Measurements from ENCODE around the gene ZNF556.

Gene ZNF556

DNA sequence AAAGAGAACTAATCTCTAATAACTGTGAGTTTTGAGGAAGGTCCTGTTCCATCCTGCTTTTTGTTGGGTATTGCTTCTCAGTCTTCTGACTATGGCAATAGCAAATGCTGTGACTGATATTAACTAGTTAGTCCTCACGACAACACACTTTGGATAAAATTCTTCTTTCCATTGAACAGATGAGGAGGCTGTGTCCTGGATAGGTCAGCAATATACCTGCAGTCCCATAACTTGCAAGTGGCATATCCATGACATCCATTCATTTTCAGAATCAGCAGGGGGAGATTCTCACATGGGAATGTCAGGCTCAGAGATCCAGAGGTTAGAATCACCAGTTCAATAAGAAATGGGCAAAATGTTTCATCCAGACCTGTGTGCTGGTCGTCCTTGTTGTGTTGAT, 40.1 kb upstream of the ZNF556 start:
- no peak for DNase-seq (ENCODE audit: low read depth)
- in situ Hi-C loops (cut with HindIII; ENCODE audit: low sequenced_read_pairs) = no loop called here
- no peak overlapping the region for H3K4me3 ChIP-seq (ENCODE audit: low read depth, low read length)
- TF ChIP-seq, protein P1, sequence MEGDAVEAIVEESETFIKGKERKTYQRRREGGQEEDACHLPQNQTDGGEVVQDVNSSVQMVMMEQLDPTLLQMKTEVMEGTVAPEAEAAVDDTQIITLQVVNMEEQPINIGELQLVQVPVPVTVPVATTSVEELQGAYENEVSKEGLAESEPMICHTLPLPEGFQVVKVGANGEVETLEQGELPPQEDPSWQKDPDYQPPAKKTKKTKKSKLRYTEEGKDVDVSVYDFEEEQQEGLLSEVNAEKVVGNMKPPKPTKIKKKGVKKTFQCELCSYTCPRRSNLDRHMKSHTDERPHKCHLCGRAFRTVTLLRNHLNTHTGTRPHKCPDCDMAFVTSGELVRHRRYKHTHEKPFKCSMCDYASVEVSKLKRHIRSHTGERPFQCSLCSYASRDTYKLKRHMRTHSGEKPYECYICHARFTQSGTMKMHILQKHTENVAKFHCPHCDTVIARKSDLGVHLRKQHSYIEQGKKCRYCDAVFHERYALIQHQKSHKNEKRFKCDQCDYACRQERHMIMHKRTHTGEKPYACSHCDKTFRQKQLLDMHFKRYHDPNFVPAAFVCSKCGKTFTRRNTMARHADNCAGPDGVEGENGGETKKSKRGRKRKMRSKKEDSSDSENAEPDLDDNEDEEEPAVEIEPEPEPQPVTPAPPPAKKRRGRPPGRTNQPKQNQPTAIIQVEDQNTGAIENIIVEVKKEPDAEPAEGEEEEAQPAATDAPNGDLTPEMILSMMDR (IDR thresholded peaks at IDR 0.05; ENCODE audit: low read depth, low read length, missing control alignments) = no peak

- H3K4me3 ChIP-seq (ENCODE audit: low read depth, low read length) = no peak overlapping the region
- no peak for DNase-seq (ENCODE audit: low read depth)
- TF ChIP-seq, protein P1 (IDR thresholded peaks at IDR 0.05; ENCODE audit: low read depth, low read length, missing control alignments) = no peak
- in situ Hi-C loops (cut with HindIII; ENCODE audit: low sequenced_read_pairs) = no loop called here
These were observed 39.2 kb upstream of the ZNF556 start for GRCh38 chr19:2827840-2828489.

- in situ Hi-C loops (cut with HindIII; ENCODE audit: low sequenced_read_pairs) = no loop called here
- no peak for DNase-seq (ENCODE audit: low read depth)
- H3K4me3 ChIP-seq (ENCODE audit: low read depth, low read length) = no peak overlapping the region
- TF ChIP-seq, protein P1 (IDR thresholded peaks at IDR 0.05; ENCODE audit: low read depth, low read length, missing control alignments) = no peak
These were observed 32.8 kb upstream of the ZNF556 start for GRCh38 chr19:2834294-2834871.

- TF ChIP-seq, protein P1 (IDR thresholded peaks at IDR 0.05; ENCODE audit: low read depth, low read length, missing control alignments) = no peak
- in situ Hi-C loops (cut with HindIII; ENCODE audit: low sequenced_read_pairs) = no loop called here
- no peak overlapping the region for H3K4me3 ChIP-seq (ENCODE audit: low read depth, low read length)
- no peak for DNase-seq (ENCODE audit: low read depth)
These were observed 29.7 kb upstream of the ZNF556 start for GRCh38 chr19:2837430-2837829.

- peak; percentile 98 for DNase-seq (ENCODE audit: low read depth)
- TF ChIP-seq, protein P1 (IDR thresholded peaks at IDR 0.05; ENCODE audit: low read depth, low read length, missing control alignments) = peak; percentile 6
- peak within 1 kb of the TSS; percentile 75 for H3K4me3 ChIP-seq (ENCODE audit: low read depth, low read length)
- in situ Hi-C loops (cut with HindIII; ENCODE audit: low sequenced_read_pairs) = no loop called here
These were observed 26.0 kb upstream of the ZNF556 start, which contains the start of gene ZNF555 for GRCh38 chr19:2840794-2841791. Gene ZNF555 (plus strand): TSS chr19:2841475. CDS start chr19:2841573, 98 bp downstream.

GRCh38 chr19:2841855-2842574, 25.1 kb upstream of the ZNF556 start:
- no peak for DNase-seq (ENCODE audit: low read depth)
- TF ChIP-seq, protein P1 (IDR thresholded peaks at IDR 0.05; ENCODE audit: low read depth, low read length, missing control alignments) = no peak
- peak overlapping the region; percentile 75 for H3K4me3 ChIP-seq (ENCODE audit: low read depth, low read length)
- in situ Hi-C loops (cut with HindIII; ENCODE audit: low sequenced_read_pairs) = no loop called here

Measured in astrocyte of the cerebellum (primary cell).